Spleen (tissue), 11 donors: Measurements from ENCODE around the gene CYB5A. TPM values are rescaled to one million over a fixed set of nuclear protein-coding genes. Genes with fewer than 3 reads are reported as not detected.

Source experiments
- DNase-seq: peaks from one replicate; pipeline ENCODE4 v3.0.0-alpha.2; 2020
- H3K27ac ChIP-seq, 8 donors: fragments of 200-600 bp; sonication (generic) in 7 of 8; 1 replicate in 4 of 8; 2 replicates in 4 of 8; pipeline versions ENCODE4 v1.5.0 to v1.8.0; 2016 to 2021; ENCODE audit warnings: inconsistent platforms in 4 of 8, mild to moderate bottlenecking in 4 of 8, moderate library complexity in 1 of 8
- H3K27me3 ChIP-seq, 7 donors: fragments of 200-600 bp; sonication (generic) in 6 of 7; replicated peaks in 1 of 7; 1 replicate in 4 of 7; 2 replicates in 3 of 7; pipeline versions ENCODE4 v1.5.0 to v1.8.0; 2016 to 2021; ENCODE audit warnings: inconsistent platforms in 3 of 7, mild to moderate bottlenecking in 1 of 7
- H3K36me3 ChIP-seq, 6 donors: fragments of 200-600 bp; sonication (generic) in 5 of 6; 1 replicate in 4 of 6; 2 replicates in 2 of 6; pipeline versions ENCODE4 v1.5.0 to v1.8.0; 2016 to 2021; ENCODE audit warnings: inconsistent platforms in 2 of 6
- H3K4me1 ChIP-seq, 6 donors: fragments of 200-600 bp; sonication (generic) in 5 of 6; 1 replicate in 3 of 6; 2 replicates in 3 of 6; pipeline versions ENCODE4 v1.5.0 to v1.8.0; 2016 to 2021; ENCODE audit warnings: inconsistent platforms in 3 of 6
- H3K4me3 ChIP-seq, 8 donors: fragments of 200-600 bp; sonication (generic) in 7 of 8; 1 replicate in 4 of 8; 2 replicates in 4 of 8; pipeline versions ENCODE4 v1.5.0 to v1.8.0; 2016 to 2021; ENCODE audit warnings: inconsistent platforms in 4 of 8, mild to moderate bottlenecking in 4 of 8, moderate library complexity in 2 of 8
- H3K9me3 ChIP-seq, 8 donors: fragments of 200-600 bp; sonication (generic) in 7 of 8; 1 replicate in 4 of 8; 2 replicates in 4 of 8; pipeline versions ENCODE4 v1.5.0 to v1.8.0; 2016 to 2021; ENCODE audit warnings: inconsistent platforms in 4 of 8
- CTCF ChIP-seq, 11 experiments: fragments of 200-600 bp in 7 of 11; fragments of 450-650 bp in 4 of 11; sonication (generic) in 4 of 11; IDR thresholded peaks in 8 of 11; conservative IDR thresholded peaks in 3 of 11; 1 replicate in 7 of 11; 2 replicates in 4 of 11; pipeline versions ENCODE4 v1.4.0 to v1.8.0; 2016 to 2021; ENCODE audit warnings: antibody characterized with exemption in 11 of 11, inconsistent platforms in 4 of 11, mild to moderate bottlenecking in 1 of 11
- POLR2A ChIP-seq, 3 donors: fragments of 450-650 bp; IDR thresholded peaks; one replicate each; pipeline ENCODE4 v1.5.1; 2017; ENCODE audit warnings: antibody characterized with exemption in 3 of 3, mild to moderate bottlenecking in 1 of 3
- POLR2AphosphoS5 ChIP-seq, 3 donors: sonication (generic); formaldehyde crosslinking; IDR thresholded peaks; one replicate each; pipeline ENCODE4 v1.5.1; 2017; ENCODE audit warnings: antibody characterized with exemption in 3 of 3
- WGBS, 5 donors: extraction: QIAGEN DNeasy Blood & Tissue Kit in 3 of 5; methylation state at CpG; one replicate each; pipeline versions ENCODE4 v1.1.5 to v1.1.7; 2013 to 2018; 5-methylcytosine and 5-hydroxymethylcytosine counted together
- intact Hi-C: fragments of 100-400 bp; cut with DNase I; formaldehyde crosslinking; loops from one replicate; pipeline ENCODE4 v1.15.0; 2023; ENCODE audit warnings: low total_unique reads
- polyA plus RNA-seq, 3 donors: library from polyadenylated mRNA; stranded (reverse); fragments of 200-250 nt; gene quantifications; one replicate each; pipeline ENCODE4 v1.2.1, GENCODE V29; 2013
- total RNA-seq, 7 donors: library from RNA; depleted of rRNA in 3 of 7; stranded (reverse); fragments of >200 nt in 3 of 7; fragmentation: NEBNext Ultra II Directional in 4 of 7; extraction: Animal tissue kit (Norgen Biotek cat#: 25700) in 4 of 7; gene quantifications; one replicate each; pipeline versions ENCODE4 v1.1.0 to v1.2.1, GENCODE V29; 2016 to 2021
- donor health status: healthy with polysubstance abuse.
- donor health status: DM: no; HTN: no; CAD: no; lungs with moderate emphysema.
- donor health status: DM: no; HTN: no; CAD: no.
- donor health status: Bipolar disorder and iron deficiency.
- donor health status: healthy.
- donor health status: DM: no; HTN: no; CAD: no.
- donor health status: DM: yes; HTN: yes; CAD: no.

Gene CYB5A
- total and polyA plus RNA-seq, 10 donors: 54.6 to 137 (median 111) TPM

DNA sequence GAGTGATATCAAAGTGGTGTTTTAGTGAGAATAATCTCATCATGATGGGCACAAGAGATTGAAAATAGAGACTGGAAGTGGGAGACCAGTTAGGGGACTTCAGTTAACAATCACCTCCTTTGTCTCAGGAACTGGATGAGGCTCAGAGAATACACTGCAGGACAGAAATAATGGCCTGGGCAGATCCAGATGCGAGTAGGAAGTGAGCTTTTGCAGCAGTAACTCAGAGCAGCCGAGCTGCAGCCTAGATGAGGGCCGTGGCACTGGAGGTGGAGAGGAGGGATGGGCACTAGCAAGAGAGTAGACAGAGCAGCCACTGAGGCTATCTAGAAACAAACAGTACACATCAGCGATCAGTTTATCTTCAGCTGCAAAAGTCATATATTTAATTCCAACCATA is 48.6 kb downstream of the CYB5A start:
- no peak overlapping the region for H3K4me3 ChIP-seq
- intact Hi-C loops: no loop called here
- WGBS, 5 donors: 65 to 82% (median 79%) methylated on average over 4 of the region's 4 CpGs

DNA sequence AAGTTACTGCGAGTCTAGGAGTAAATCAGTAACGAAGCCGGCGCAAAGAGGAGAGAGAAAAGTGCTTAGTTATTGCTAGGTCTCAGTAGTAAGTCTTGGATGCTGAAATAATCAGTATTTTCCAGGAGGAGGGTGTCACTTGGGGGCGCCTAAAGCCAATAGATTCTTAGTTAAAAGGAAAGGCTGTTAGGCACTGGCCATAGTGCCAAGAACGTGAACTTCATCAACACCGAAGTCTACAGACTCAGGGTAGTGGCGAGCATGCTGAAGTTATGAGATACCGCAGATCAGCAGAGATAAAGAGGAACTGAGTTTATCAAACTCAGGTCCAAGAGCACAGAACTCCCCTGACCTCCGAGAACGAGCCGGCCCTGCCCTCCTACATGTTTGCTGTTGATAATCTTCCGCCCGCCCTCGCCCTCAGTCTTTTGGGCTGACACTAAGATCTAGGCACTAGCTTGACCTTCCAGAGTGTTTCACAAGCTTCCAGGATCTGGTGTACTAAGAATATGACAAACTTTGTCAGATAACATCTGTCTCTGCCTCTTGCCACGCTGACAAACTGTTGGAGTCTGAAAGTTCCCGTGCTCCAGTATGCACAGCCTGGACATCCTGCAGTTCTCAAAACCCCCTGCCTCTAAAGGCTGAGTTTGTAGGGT is 49.2 kb downstream of the CYB5A start:
- no peak for DNase-seq
- Histone ChIP-seq H3K27ac (peak overlapping the region in 3 of 8 donors; percentile 3 to 48 (median 8)), H3K4me3 (no peak overlapping the region), H3K36me3 (no peaks in the 10 kb centered on the region), H3K9me3 (no peaks in the 10 kb centered on the region), H3K4me1 (peaks cover 0 to 5% (median 0%) of the 10 kb centered on the region in 6 donors), H3K27me3 (no peaks in the 10 kb centered on the region)
- intact Hi-C loops: no loop called here
- TF ChIP-seq POLR2AphosphoS5 (IDR thresholded peaks at IDR 0.05) (peak in 2 of 3 donors; percentile 21 to 48), POLR2A (IDR thresholded peaks at IDR 0.05) (no peak), CTCF (IDR thresholded peaks at IDR 0.05 in 8 of 11, conservative IDR thresholded peaks at IDR 0.05 in 3 of 11) (peak in 1 of 11 experiments; percentile 13)
- 60 to 82% (median 74%) methylated on average over 17 of the region's 17 CpGs for WGBS, 5 donors

More for the DNA sequence above, 48.6 kb downstream of the CYB5A start:
- peaks cover 0 to 5% (median 0%) of the 10 kb centered on the region in 6 donors for H3K4me1 ChIP-seq
- no peaks in the 10 kb centered on the region for H3K9me3 ChIP-seq
- H3K36me3 ChIP-seq: no peaks in the 10 kb centered on the region
- no peaks in the 10 kb centered on the region for H3K27me3 ChIP-seq
- TF ChIP-seq POLR2AphosphoS5 (IDR thresholded peaks at IDR 0.05) (no peak), POLR2A (IDR thresholded peaks at IDR 0.05) (no peak), CTCF (IDR thresholded peaks at IDR 0.05 in 8 of 11, conservative IDR thresholded peaks at IDR 0.05 in 3 of 11) (no peak)
- H3K27ac ChIP-seq: peak overlapping the region in 1 of 8 donors; percentile 3
- DNase-seq: no peak

DNA sequence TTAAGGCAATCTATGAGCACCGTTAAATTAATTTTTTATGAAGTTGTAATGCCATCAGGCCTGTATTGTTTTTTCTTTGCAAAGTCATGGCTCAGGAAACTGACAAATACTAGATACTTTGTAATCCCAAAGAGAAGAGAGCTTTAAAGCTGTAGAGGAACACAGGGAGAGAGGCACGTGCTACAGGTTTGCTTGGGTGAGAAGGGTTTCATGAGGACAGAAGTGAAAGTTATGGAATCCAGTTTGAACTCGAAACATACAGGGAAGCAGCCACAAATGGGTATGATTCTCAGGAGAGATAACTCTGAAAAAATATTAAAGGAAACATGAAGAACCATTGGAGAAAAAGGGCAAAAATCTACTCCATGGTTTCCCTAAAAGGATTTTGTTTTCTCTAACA is 49.8 kb downstream of the CYB5A start:
- 69 to 86% (median 78%) methylated on average over 3 of the region's 3 CpGs for WGBS, 5 donors
- H3K4me1 ChIP-seq: peaks cover 0 to 5% (median 0%) of the 10 kb centered on the region in 6 donors
- H3K27me3 ChIP-seq: no peaks in the 10 kb centered on the region
- intact Hi-C loops: no loop called here
- TF ChIP-seq POLR2AphosphoS5 (IDR thresholded peaks at IDR 0.05): no peak
- TF ChIP-seq POLR2A (IDR thresholded peaks at IDR 0.05): no peak
- H3K27ac ChIP-seq: peak overlapping the region in 3 of 8 donors; percentile 3 to 48 (median 8)
- H3K9me3 ChIP-seq: no peaks in the 10 kb centered on the region
- no peaks in the 10 kb centered on the region for H3K36me3 ChIP-seq
- no peak for DNase-seq
- H3K4me3 ChIP-seq: no peak overlapping the region

- no peak for DNase-seq
- Histone ChIP-seq H3K4me1 (peaks cover 0 to 5% (median 0%) of the 10 kb centered on the region in 6 donors), H3K36me3 (no peaks in the 10 kb centered on the region), H3K9me3 (no peaks in the 10 kb centered on the region), H3K27me3 (no peaks in the 10 kb centered on the region), H3K4me3 (no peak overlapping the region), H3K27ac (no peak overlapping the region)
- 85 to 94% (median 91%) methylated on average over 4 of the region's 4 CpGs for WGBS, 5 donors
- intact Hi-C loops: no loop called here
- TF ChIP-seq POLR2A (IDR thresholded peaks at IDR 0.05) (no peak), CTCF (IDR thresholded peaks at IDR 0.05 in 8 of 11, conservative IDR thresholded peaks at IDR 0.05 in 3 of 11) (no peak), POLR2AphosphoS5 (IDR thresholded peaks at IDR 0.05) (no peak)
Observed at GRCh38 chr18:74241426-74241825, 50.3 kb downstream of the CYB5A start.
